GM19025 (cell line): ENCODE results near the gene CHAT.

Experiments used
- ATAC-seq: cut with Tn5 transposase; IDR thresholded peaks from one replicate; pipeline ENCODE4 v1.9.1; 2021; ENCODE audit warnings: mild to moderate bottlenecking, low read depth, moderate library complexity; ENCODE audit not compliant: unreplicated experiment

CHAT gene

DNA sequence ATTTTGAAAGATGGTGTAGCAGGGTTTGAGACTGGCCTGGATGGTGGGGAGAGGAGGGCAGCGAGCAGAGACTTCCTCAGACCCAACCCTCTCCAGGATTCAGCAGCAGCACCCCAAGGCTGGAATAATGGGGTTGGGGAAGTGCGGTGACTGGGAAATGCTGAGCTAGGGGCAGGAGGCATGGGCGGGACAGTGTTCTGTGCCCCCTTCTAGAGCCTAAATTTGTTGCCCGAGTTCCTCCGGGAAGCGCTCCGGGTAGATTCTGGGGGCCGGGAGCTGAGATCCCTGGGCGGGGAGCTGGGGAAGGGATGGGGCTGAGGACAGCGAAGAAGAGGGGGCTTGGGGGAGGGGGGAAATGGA is at the start of gene CHAT:
Gene CHAT (plus strand): TSS at position 156 of the 360 bp plus-strand sequence. CDS start 153 bp downstream, at position 309.
- ATAC-seq: no peak

- ATAC-seq: no peak
Observed at GRCh38 chr10:49564461-49565009, 49.3 kb upstream of the CHAT start.

DNA sequence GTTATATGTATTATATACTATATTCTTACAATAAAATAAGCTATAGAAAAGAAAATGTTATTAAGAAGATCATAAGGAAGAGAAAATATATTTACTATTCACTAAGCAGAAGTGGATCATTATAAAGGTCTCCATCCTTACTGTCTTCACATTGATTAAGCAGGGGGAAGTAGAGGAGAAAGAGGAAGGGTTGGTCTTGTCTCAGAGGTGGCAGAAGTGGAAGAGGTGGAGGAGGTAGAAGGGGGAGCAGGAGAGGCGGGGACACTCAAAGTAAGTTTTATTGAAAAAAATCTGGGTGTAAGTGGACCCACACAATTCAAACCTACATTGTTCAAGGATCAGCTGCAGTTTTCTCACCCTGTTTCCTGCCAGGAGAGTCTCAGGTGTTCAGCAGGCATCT is 46.0 kb upstream of the CHAT start:
- ATAC-seq: no peak

DNA sequence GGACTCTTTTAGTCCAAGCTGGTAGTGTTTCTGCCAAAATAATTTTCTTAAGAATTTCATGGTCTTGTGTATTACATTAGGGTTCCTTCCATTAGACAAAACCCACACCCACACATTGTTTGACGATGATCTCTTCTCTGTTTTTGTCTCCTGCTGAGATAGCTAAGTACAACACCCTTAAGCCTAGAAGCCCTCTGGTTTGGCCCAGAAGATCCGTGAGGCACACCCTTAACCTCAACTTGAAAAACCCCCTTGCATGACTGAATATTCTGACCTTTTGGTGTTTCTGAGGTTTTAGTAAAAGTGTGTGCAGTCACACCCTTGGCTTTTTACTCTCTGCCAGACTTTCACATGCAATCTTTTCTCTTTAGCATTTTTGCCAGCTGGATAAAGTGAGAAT is 45.6 kb upstream of the CHAT start:
- no peak for ATAC-seq

DNA sequence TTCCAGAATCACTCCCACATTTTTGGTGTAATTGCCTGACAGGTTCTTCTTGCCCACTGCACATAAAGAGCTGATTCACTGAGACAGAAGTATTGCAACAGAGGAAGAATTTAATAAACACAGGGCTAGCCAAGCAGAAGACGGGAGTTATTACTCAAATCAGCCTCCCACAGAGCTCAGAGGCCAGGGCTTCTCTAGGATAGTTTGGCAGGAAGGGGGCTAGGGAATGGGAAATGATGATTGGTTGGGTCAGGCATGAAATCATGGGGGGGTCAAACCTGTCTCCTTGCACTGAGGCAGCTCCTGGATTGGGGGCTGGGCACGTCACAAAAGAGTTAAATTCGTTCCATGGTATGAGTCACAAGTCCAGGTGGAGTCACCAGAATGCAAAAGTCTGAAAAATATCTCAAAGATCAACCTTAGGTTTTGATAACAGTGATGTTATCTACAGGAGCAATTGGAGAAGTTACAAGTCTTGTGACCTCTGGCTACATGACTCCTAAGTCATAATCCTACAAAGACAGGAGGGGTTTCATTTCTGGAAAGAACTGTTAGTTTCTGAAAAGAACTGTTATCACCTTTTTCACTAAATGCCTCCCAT is 44.7 kb upstream of the CHAT start:
- ATAC-seq: no peak

- no peak for ATAC-seq
Observed at GRCh38 chr10:49571388-49571787, 42.4 kb upstream of the CHAT start.

- no peak for ATAC-seq
Observed at GRCh38 chr10:49572594-49573114, 41.2 kb upstream of the CHAT start.

DNA sequence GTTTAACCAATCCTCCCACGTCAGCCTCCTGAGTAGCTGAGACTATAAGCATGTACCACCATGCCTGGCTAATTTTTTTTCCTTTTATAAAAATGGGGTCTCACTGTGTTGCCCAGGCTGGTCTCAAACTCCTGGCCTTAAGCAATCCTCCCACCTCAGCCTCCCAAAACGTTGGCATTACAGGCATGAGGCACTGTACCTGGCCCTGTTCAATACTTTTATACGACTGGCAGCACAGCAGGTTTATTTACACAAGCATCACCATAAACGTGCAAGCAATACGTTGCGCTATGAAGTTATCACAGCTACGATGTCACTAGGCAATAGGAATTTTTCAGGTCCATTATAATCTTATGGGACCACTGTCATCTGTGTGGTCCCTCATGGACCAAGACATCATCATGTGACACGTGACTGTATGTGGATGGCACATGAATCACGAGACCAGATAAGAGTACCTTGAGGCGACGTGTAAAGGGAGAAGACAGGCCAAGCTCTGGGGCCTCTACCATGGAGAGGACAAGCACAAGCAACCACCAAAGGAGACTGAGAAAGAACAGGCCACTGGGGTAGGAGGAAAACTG is 38.3 kb upstream of the CHAT start:
- ATAC-seq: no peak

DNA sequence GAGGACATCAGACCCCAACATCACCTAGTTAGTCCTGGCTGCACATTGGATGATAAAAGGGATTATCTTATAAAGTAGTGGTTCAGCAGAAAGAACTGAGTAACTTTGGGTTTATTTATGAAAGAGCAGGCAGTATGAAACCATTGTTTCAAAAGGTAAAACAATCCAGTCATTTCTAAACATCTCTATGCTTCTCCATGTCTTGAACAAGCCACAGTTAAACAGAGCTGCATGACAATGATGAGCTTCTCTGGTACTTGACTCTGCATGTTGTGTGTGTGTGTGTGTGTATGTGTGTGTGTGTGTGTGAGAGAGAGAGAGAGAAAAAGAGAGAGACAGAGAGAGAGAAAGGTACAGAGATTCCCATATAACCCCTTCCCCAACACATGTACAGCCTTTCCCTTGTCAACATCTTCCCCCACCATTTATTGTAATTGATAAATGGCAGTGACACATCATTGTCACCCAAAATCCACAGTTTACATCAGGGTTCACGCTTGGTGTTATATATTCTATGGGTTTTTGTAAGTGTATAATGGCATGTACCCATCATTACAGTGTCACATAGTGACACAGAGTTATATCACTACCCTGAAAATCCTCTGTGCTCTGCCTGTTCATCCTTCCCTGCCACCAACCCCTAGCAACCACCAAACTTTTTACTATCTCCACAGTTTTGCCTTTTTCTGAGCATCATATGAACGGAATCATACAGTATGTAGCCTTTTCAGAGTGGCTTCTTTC is 36.5 kb upstream of the CHAT start:
- no peak for ATAC-seq

GRCh38 chr10:49578392-49578791 is 35.4 kb upstream of the CHAT start:
- no peak for ATAC-seq

GRCh38 chr10:49579621-49580020 is 34.2 kb upstream of the CHAT start:
- ATAC-seq: no peak

DNA sequence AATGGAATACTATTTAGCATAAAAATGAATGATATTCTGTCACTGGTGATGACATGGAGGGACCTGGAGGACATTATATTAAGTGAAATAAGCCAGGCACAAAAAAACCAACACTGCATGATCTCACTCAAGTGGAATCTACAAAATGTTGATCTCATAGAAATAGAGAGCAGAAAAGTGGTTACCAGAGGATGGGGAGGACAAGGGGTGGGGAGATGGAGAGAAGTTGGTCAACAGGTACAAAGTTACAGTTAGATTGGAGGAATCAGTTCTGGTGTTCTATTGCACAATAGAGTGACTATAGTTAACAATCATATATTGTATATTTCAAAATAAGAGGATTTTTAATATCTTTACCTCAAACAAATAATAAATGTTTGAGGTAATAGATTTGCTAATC is 28.4 kb upstream of the CHAT start:
- no peak for ATAC-seq

DNA sequence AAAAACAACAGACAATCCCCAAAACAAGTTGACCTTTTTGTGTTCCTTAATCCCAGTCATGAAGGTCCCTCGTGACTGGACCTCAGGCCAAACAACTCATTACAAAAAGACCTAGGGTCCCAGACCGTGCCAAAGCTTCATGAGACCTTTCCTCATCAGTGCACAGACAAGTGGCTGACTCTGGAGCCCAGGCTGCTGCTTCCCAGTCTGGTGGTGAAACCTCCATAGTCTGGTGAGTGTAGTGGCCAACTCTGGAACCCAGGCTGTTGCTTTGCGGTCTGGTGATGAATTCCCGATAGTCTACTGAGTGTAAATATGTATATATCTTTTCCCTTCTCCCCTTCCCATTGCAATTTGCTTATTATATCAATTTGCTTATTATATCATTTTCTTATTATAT is 25.9 kb upstream of the CHAT start:
- ATAC-seq: no peak

DNA sequence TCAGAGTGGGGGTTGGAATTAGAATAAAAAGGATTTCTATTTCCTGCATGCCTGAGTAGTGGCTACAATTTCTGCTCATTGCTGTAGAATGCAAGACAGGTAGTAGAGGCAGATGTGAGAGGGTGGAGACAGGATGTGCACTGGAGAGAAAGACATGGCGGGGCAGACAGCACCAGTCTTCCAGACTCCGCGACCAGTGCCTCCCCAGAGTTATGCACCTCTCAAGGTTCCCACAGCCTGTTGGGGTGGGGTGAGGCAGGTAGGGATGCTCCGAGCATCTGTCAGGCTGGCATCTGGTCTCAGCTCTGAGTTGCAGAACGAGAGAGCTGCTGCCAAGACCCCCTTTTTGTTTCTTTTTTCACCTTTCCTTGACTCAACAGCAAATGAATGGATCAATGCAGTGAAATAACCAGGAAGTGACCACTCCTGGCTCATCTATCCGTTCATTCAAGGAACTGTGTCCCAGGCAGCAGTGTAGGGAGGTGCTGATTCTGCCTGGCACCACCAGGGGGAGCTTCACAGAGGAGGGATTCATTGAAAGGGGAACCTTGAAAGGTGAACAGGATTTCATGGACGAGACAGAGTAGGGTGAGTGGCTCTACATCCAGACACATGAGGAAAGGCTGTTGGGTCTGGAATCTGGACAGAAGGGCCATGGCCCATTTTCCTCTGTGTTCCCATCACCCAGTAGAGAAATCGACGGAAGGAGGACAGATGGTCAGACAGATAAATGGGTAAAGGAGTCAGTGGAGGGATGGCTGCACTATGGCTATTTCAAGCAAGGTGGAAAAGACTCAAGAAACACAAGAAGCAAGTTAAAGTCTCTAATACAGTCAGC is 20.9 kb upstream of the CHAT start:
- ATAC-seq: no peak

DNA sequence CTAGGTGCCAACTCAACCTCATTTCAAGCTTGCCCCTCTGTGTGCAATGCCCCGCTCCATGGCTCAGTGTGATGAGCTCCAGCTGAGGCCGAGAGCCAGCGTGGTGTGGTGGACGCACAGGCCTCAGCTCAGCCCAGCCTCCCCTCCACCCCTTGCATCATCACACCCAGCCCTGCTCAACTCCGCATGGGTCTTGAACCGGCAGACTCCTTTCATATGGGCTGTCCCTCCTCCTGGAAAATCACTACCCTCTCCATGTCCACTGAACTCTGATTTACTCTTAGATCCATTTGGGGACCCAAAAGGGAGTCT is 20.3 kb upstream of the CHAT start:
- no peak for ATAC-seq

- no peak for ATAC-seq
Observed at GRCh38 chr10:49593998-49594397, 19.8 kb upstream of the CHAT start.

GRCh38 chr10:49594594-49594993 is 19.2 kb upstream of the CHAT start:
- ATAC-seq: no peak

- no peak for ATAC-seq
Observed at GRCh38 chr10:49595003-49595712, 18.7 kb upstream of the CHAT start.

- ATAC-seq: no peak
Observed at GRCh38 chr10:49595713-49596492, 17.9 kb upstream of the CHAT start.

DNA sequence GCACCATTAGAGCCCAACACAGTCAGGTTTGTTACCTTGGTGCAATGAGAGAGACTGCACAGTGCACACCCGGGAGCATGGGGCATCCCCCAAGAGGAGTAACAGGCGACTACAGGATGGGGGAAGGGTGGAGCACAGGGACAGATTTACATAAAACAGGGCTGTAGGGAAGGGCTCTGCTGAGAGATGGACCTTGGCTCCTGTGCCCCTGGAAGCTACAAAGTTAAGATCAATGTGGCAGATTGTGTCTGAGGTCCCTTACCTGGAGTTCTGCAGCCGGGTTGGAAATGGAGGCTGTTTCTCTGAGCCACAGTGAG is 17.4 kb upstream of the CHAT start:
- ATAC-seq: no peak
